HG02798 (cell line): ENCODE data around the gene AP2S1.
"Not testable (repeated sequence)": the region's sequence is repeated elsewhere in the genome, so short reads cannot be mapped to it uniquely, and the experiment has no call there.

ENCODE experiments used
- ATAC-seq: cut with Tn5 transposase; IDR thresholded peaks from one replicate; pipeline ENCODE4 v1.9.1; 2021; ENCODE audit warnings: mild to moderate bottlenecking; ENCODE audit not compliant: unreplicated experiment, poor library complexity

The AP2S1 gene

DNA sequence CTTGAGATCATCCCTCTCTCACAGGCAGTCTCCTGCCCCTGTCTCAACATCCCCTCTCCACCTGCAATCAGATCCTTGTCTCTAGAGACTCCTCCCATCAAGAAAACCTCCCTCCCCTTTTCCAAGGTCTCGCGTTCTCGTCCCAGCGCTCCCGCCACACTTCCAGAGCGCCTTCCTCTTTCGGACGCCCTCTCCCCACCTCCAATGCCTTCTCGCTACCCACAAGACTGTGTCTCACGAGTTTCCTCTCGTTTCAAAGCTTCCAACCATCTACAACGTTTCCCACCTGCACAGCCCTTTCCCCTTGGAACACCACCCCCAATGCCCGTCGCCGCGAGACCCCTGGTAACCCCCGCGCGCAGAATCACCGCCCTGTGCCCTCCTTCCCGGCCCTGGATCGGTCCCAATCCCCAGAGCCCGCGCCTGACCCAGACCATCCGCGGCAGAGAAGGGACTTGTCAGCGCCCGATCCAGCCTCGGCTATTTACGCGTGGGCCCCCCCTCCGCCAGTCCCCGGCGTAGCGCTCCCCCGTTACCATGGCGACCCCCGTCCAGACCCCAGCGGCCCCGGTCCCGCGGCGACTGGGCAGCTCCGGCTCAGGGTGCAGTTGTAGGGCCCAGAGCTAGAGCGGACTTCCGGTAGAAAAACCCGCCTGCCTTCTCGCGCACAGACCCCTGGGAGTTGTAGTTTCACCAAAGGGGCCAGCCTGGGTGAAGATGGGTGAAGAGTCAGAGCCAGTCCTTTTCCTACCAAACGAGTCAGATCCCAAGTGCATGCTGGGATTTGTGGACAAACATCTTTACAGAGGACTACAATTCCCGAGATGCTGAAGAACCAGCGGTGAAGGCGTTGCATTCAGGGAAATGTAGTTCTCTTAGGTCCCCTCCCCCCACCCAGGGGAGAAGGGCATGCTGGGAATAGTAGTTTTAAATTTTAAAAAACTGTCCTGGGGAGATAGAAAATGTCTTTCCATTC lies at the start of gene AP2S1:
Gene AP2S1 (minus strand): TSS at position 619 of the 976 bp plus-strand sequence. CDS start 80 bp downstream, at position 539.
- peak; percentile 95 for ATAC-seq

DNA sequence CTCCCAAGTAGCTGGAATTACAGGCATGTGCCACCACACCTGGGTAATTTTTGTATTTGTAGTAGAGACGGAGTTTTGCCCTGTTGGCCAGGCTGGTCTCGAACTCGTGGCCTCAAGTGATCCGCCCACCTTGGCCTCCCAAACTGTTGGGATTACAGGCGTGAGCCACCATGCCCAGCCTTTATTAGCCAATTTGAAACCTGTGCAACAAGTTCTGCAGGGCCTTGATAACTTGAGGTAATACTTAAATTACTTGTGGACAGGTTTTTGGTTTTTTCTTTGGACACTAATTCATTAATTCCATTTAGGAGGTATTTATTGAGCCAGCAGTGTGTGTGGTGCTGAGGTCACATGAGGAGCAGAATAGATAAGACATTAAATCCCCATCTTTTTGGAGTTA lies 49.7 kb upstream of the AP2S1 start:
- no peak for ATAC-seq

DNA sequence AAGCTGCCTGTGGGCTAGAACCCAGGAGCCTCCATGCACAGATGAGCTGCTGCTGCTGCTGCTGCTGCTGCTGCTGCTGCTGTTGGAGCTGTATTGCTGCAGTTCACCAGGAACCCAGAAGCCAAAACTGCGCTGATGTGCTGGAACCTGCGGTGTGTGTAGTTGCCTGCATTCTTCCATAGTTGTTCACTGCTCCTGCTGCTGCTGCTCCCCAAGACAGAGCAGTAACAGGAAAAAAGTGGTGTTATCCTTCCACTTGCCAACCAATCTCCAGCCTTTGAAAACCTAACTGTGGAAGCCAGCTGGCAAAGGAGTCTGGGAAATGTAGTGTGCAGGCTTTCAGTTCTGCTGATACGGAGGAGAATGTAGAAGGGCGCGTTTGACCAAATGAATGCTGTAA lies 48.1 kb upstream of the AP2S1 start:
- ATAC-seq: no peak

GRCh38 chr19:46896076-46896794 lies 45.6 kb upstream of the AP2S1 start:
- ATAC-seq: no peak

- no peak for ATAC-seq
Measured at GRCh38 chr19:46892252-46893179, 41.9 kb upstream of the AP2S1 start.

DNA sequence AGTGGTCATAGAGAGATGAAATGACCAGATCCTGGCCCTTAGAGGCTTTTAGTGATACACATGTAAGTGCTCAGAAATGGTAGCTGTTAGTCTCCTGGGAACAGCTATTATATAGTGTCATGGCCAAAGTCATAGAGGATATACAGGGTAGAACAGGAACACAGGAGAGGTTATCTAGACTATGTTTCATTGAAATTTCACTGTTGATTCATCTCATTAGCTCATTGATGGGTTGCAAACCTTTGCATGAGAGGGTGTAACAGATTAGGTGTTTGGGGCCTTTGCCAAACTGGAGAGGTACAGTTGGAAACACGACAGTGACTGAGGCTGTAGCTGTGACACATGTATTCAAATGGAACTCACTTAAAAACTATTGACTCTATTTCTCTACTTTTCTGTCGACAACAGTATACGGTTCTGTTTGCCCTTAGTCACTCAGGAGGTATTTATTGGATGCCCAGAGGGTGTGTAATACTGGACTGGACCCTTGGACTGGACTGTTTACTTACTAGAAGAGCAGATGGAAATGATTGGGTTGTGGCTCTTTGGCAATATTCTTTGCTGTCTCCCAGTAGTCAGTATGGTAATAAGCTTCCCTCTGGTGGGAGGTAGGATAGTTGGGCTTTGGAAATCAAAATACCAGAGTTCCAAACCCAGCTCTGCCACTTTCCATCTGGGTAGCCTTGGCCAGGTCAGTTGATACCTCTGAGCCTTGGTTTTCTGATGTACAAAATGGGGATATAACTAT lies 40.0 kb upstream of the AP2S1 start:
- ATAC-seq: no peak

- ATAC-seq: no peak
Measured at GRCh38 chr19:46887240-46887782, 36.7 kb upstream of the AP2S1 start.

DNA sequence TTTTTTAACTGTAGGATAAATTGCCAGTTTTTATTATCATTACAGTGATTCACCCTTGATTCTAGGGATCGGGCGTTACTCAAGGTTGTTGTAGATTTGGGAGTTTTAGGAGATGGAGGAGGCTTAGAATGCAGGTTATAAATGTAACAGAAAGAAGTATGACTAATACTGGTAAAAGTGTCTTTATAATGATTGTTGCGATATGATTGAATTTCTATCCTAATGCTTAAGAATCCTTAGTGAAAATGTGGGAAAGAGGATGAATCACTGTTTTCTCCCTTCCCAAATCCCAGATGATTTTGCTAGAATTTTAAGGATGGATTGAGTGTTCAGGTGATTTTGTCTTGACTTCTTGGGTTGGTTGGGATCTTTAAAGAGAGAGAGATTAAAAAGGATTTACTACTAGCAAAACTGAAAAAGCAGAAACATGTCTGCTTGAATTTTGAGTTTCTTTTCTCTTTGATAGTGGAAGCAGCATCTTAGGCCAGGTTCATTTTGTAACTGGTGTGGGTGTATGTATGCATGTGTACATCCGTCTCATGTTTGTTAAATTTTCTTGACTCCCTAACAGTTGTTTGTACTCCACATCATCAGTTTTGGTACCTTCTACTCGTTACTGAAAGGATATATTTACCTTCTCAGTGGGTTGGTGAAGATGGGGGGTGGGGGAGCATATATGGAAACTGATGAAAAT lies 36.0 kb upstream of the AP2S1 start:
- ATAC-seq: no peak

GRCh38 chr19:46885411-46885810 lies 34.8 kb upstream of the AP2S1 start:
- ATAC-seq: no peak

GRCh38 chr19:46882751-46883150 lies 32.1 kb upstream of the AP2S1 start:
- not testable (repeated sequence) for ATAC-seq

DNA sequence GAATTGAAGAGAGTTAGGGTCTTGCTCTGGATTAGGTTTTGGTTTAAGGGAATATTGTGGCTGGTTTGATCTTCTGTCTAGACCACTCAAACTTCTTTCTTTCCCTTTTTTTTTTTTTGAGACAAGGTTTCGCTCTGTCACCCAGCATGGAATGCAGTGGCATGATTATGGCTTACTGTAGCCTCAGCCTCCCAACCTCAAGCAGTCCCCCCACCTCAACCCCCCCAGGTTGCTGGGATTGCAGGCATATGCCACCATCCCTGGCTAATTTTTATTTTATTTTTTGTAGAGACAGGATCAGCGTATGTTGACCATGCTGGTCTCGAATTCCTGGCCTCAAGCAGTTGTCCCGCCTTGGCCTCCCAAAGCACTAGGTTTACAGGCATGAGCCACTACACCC lies 31.4 kb upstream of the AP2S1 start:
- no peak for ATAC-seq

DNA sequence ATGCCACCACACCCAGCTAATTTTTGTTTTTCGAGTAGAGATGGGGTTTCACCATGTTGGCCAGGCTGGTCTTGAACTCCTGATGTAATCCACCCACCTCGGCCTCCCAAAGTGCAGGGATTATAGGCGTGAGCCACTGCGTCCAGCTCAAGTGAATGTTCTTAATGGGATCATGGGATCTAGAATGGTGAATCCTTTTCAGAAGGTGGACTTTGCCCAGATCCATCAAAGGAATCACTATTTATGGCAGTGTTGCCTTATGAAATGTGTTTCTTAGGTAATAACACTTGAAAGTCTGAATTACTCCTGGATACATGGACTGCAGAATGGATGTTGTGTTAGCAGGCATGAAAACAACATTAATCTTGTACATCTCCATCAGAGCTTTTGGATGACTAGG lies 30.4 kb upstream of the AP2S1 start:
- no peak for ATAC-seq

DNA sequence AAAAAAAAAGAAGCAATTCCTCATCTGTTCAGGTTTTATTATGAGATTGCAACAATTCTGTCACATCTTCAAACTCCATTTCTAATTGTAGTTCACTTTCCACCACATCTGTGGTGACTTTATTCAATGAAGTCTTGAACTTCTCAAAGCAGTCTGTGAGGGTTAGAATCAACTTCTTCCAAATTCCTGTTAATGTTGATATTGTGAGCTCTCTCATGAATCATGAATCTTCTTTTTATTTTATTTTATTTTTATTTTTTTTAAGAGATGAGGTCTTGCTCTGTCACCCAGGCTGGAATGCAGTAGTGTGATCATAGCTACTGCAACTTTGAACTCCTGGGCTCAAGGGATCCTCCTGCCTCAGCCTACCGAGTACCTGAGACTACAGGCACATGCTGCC lies 29.8 kb upstream of the AP2S1 start:
- no peak for ATAC-seq

GRCh38 chr19:46878613-46879375 lies 28.1 kb upstream of the AP2S1 start:
- no peak for ATAC-seq

DNA sequence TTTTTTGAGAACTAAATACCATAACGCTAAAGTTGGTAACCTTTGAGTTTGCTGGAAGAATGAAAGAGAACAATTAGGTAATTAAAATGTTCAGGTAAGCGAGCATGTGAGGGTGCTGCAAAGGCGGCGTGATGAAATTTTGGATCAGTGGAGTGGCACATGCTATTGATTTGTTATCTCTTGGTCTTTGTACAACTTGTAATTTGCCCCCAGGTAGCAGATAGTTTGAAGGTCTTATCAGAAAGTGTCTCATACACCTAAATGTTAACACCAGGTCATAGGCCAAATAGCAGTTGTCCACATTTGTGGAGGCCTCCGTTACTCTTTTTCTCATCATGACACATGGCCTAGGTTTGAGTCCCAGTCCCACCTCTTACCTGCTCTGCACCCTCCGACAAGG lies 25.0 kb upstream of the AP2S1 start:
- ATAC-seq: no peak

DNA sequence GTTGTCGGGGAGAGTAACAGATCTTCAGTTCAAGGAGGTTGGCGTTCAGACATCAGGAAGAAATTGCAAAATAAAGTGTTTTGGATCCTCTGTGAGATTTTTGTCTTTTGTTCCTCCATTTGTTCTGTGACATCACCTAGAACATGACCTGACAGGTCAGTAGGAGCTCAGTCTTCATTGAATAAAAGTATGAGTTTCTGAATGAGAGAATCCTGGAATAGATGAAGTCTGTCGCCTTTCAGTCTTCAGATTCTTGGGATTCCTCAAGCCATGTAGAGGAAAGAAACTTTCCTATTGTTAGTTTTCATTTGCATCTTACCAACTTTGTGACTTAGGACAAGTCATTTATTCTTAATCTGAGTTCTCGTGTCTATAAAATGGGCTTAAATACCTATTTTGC lies 24.6 kb upstream of the AP2S1 start:
- no peak for ATAC-seq

DNA sequence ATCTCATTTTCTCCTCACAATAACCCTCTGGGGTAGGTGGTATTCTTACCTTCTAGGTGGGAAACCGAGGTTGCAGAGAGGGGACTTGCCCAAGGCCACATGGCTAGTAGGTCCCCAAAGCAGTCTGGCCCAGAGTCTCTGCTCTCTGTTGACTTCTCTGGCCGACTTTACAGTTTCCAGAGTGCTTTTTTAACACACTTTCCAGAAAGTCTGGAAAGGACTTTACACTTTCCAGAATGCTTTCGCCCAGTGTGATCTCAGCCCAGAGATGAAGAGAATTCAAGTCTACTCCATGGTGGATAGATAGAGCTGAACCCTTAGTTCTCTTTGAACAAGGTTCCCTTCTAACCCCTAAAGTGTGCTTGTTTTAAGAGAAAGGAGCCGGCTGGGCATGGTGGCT lies 22.3 kb upstream of the AP2S1 start:
- ATAC-seq: no peak

GRCh38 chr19:46871173-46871572 lies 20.5 kb upstream of the AP2S1 start:
- not testable (repeated sequence) for ATAC-seq
